CD14-positive monocyte (primary cell): Measurements from ENCODE around the gene SLC4A5. TPM values are rescaled to one million over a fixed set of nuclear protein-coding genes. Genes with fewer than 3 reads are reported as not detected.
"Not testable (repeated sequence)": the region's sequence is repeated elsewhere in the genome, so short reads cannot be mapped to it uniquely, and the experiment has no call there.

ENCODE experiments used
- DNase-seq, 3 donors: peaks; one replicate each; pipeline ENCODE4 v3.0.0-alpha.2; 2011 to 2022
- H2AFZ ChIP-seq: 2 replicates; pipeline ENCODE4 v1.6.0; 2012; ENCODE audit warnings: mild to moderate bottlenecking, low read depth, low read length, inconsistent platforms; ENCODE audit not compliant: insufficient read depth, poor library complexity, severe bottlenecking
- H3K27ac ChIP-seq, 2 donors: 1 replicate in 1 of 2; 2 replicates in 1 of 2; pipeline ENCODE4 v1.5.1; 2012 to 2013; ENCODE audit warnings: low read length in 2 of 2, control low read depth in 1 of 2, inconsistent platforms in 1 of 2, low read depth in 1 of 2, mild to moderate bottlenecking in 1 of 2
- H3K27me3 ChIP-seq, 2 donors: one replicate each; pipeline versions ENCODE4 v1.6.0 to v1.6.1; 2011 to 2013; ENCODE audit warnings: low read length in 2 of 2; ENCODE audit not compliant: control insufficient read depth in 2 of 2, insufficient read depth in 2 of 2
- H3K36me3 ChIP-seq, 2 donors: replicated peaks in 1 of 2; 1 replicate in 1 of 2; 2 replicates in 1 of 2; pipeline versions ENCODE4 v1.5.1 to v1.6.1; 2012 to 2013; ENCODE audit warnings: low read length in 2 of 2, control low read depth in 1 of 2, inconsistent platforms in 1 of 2, mild to moderate bottlenecking in 1 of 2; ENCODE audit not compliant: insufficient read depth in 2 of 2, control insufficient read depth in 1 of 2
- H3K4me1 ChIP-seq, 2 donors: 1 replicate in 1 of 2; 2 replicates in 1 of 2; pipeline versions ENCODE4 v1.5.1 to v1.6.1; 2012 to 2013; ENCODE audit warnings: low read length in 2 of 2, control low read depth in 1 of 2, inconsistent platforms in 1 of 2, mild to moderate bottlenecking in 1 of 2, moderate library complexity in 1 of 2; ENCODE audit not compliant: insufficient read depth in 2 of 2, control insufficient read depth in 1 of 2
- H3K4me2 ChIP-seq: replicated peaks from 2 replicates; pipeline ENCODE3; 2012; ENCODE audit warnings: low read length, moderate library complexity, mild to moderate bottlenecking; ENCODE audit not compliant: poor library complexity, severe bottlenecking; ENCODE audit errors: extremely low read depth
- H3K4me3 ChIP-seq, 3 experiments: fragments of 200-600 bp in 1 of 3; sonication (generic) in 1 of 3; replicated peaks in 1 of 3; 1 replicate in 2 of 3; 2 replicates in 1 of 3; pipeline ENCODE4 v1.5.1; 2011 to 2013; ENCODE audit warnings: low read length in 3 of 3, mild to moderate bottlenecking in 3 of 3, control low read depth in 2 of 3, low read depth in 2 of 3, inconsistent platforms in 1 of 3, moderate library complexity in 1 of 3
- H3K79me2 ChIP-seq: 2 replicates; pipeline ENCODE4 v1.6.0; 2012; ENCODE audit warnings: mild to moderate bottlenecking, control low read depth, inconsistent platforms, low read length, moderate library complexity; ENCODE audit not compliant: insufficient read depth
- H3K9ac ChIP-seq: 2 replicates; pipeline ENCODE4 v1.6.0; 2017; ENCODE audit warnings: low read length, mild to moderate bottlenecking; ENCODE audit not compliant: insufficient read depth, poor library complexity, severe bottlenecking
- H3K9me3 ChIP-seq, 2 donors: replicated peaks in 1 of 2; 1 replicate in 1 of 2; 2 replicates in 1 of 2; pipeline versions ENCODE4 v1.5.1 to v1.6.1; 2012 to 2013; ENCODE audit warnings: low read length in 2 of 2, control low read depth in 1 of 2; ENCODE audit not compliant: control insufficient read depth in 1 of 2, insufficient read depth in 1 of 2
- H4K20me1 ChIP-seq: 2 replicates; pipeline ENCODE4 v1.6.0; 2012; ENCODE audit warnings: mild to moderate bottlenecking, low read length, control low read depth, moderate library complexity; ENCODE audit not compliant: insufficient read depth
- H3K27ac Mint-ChIP-seq, 7 donors: one replicate each; pipeline ENCODE4 v1.8.0; 2020; ENCODE audit warnings: mild to moderate bottlenecking in 7 of 7, mixed read lengths in 7 of 7, moderate library complexity in 6 of 7, inconsistent platforms in 2 of 7
- H3K27me3 Mint-ChIP-seq, 3 donors: one replicate each; pipeline ENCODE4 v1.8.0; 2021 to 2022; ENCODE audit warnings: low read depth in 3 of 3, mild to moderate bottlenecking in 3 of 3, mixed read lengths in 3 of 3, moderate library complexity in 3 of 3, inconsistent platforms in 1 of 3
- H3K36me3 Mint-ChIP-seq, 2 donors: one replicate each; pipeline ENCODE4 v1.8.0; 2020; ENCODE audit warnings: mixed read lengths in 2 of 2, inconsistent platforms in 1 of 2, mild to moderate bottlenecking in 1 of 2
- H3K4me1 Mint-ChIP-seq: one replicate; pipeline ENCODE4 v1.8.0; 2020; ENCODE audit warnings: mild to moderate bottlenecking, mixed read lengths
- H3K4me3 Mint-ChIP-seq, 2 donors: one replicate each; pipeline ENCODE4 v1.8.0; 2020; ENCODE audit warnings: mild to moderate bottlenecking in 2 of 2, mixed read lengths in 2 of 2, moderate library complexity in 1 of 2
- H3K9me3 Mint-ChIP-seq, 7 donors: one replicate each; pipeline ENCODE4 v1.8.0; 2020 to 2022; ENCODE audit warnings: mixed read lengths in 7 of 7, mild to moderate bottlenecking in 6 of 7, moderate library complexity in 6 of 7, inconsistent platforms in 2 of 7
- WGBS: methylation state at CpG from one replicate; pipeline ENCODE4 v1.1.5; 2013; ENCODE audit warnings: missing lambda C conversion rate; ENCODE audit not compliant: insufficient coverage; 5-methylcytosine and 5-hydroxymethylcytosine counted together
- intact Hi-C, 2 donors: fragments of 100-400 bp; cut with micrococcal nuclease; formaldehyde crosslinking; loops; one replicate each; pipeline versions ENCODE4 v1.15.0 to v1.15.1; 2023
- polyA plus RNA-seq, 3 donors: library from polyadenylated mRNA; depleted of rRNA in 1 of 3; unstranded in 2 of 3; stranded (reverse) in 1 of 3; fragments of 300-500 nt in 2 of 3; fragments of >200 nt in 1 of 3; fragmentation: Illumina TruSeq in 2 of 3; gene quantifications; 1 replicate in 2 of 3; 2 replicates in 1 of 3; pipeline ENCODE4 v1.2.3, GENCODE V29; 2012 to 2021
- TF ChIP-seq, protein P1 (sequence below): fragments of 200-600 bp; IDR thresholded peaks from one replicate; pipeline ENCODE4 v1.8.0; 2022; ENCODE audit warnings: antibody characterized with exemption, mild to moderate bottlenecking

SLC4A5 gene
- polyA plus RNA-seq, 3 donors = 0.10 to 1.1 TPM; not detected in 1

- H3K36me3 ChIP-seq = no peaks in the 10 kb centered on the region
- H2AFZ ChIP-seq = no peak overlapping the region
- Mint-ChIP-seq H3K27ac (no peak overlapping the region), H3K4me3 (no peak overlapping the region), H3K9me3 (peaks cover 0 to 2% (median 0%) of the 10 kb centered on the region in 7 donors), H3K27me3 (peaks cover 0 to 8% (median 0%) of the 10 kb centered on the region in 3 donors), H3K36me3 (no peaks in the 10 kb centered on the region), H3K4me1 (peaks cover 44% of the 10 kb centered on the region)
- TF ChIP-seq, protein P1, sequence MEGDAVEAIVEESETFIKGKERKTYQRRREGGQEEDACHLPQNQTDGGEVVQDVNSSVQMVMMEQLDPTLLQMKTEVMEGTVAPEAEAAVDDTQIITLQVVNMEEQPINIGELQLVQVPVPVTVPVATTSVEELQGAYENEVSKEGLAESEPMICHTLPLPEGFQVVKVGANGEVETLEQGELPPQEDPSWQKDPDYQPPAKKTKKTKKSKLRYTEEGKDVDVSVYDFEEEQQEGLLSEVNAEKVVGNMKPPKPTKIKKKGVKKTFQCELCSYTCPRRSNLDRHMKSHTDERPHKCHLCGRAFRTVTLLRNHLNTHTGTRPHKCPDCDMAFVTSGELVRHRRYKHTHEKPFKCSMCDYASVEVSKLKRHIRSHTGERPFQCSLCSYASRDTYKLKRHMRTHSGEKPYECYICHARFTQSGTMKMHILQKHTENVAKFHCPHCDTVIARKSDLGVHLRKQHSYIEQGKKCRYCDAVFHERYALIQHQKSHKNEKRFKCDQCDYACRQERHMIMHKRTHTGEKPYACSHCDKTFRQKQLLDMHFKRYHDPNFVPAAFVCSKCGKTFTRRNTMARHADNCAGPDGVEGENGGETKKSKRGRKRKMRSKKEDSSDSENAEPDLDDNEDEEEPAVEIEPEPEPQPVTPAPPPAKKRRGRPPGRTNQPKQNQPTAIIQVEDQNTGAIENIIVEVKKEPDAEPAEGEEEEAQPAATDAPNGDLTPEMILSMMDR = no peak
- no peaks in the 10 kb centered on the region for H3K9me3 ChIP-seq
- peaks cover 43 to 53% of the 10 kb centered on the region in 2 donors for H3K4me1 ChIP-seq
- no peak overlapping the region for H3K27ac ChIP-seq
- H3K9ac ChIP-seq = no peak overlapping the region
- WGBS = 100% methylated on average over 1 of the region's 3 CpGs
- no peak overlapping the region for H3K4me3 ChIP-seq
- H4K20me1 ChIP-seq = no peaks in the 10 kb centered on the region
- no peaks in the 10 kb centered on the region for H3K27me3 ChIP-seq
- H3K4me2 ChIP-seq = no peak overlapping the region
- intact Hi-C loops = no loop called here
- DNase-seq = no peak
- peaks cover 12% of the 10 kb centered on the region for H3K79me2 ChIP-seq
Measured at GRCh38 chr2:74188696-74189095, 154.5 kb downstream of the SLC4A5 start.

- WGBS = 96% methylated on average over 5 of the region's 6 CpGs
- Histone ChIP-seq H3K4me3 (no peak overlapping the region), H3K4me1 (peaks cover 49 to 59% of the 10 kb centered on the region in 2 donors), H3K27me3 (no peaks in the 10 kb centered on the region), H3K27ac (peak overlapping the region in 1 of 2 donors; percentile 54), H3K9me3 (no peaks in the 10 kb centered on the region), H3K79me2 (peaks cover 12% of the 10 kb centered on the region), H2AFZ (no peak overlapping the region), H3K9ac (no peak overlapping the region), H4K20me1 (no peaks in the 10 kb centered on the region), H3K4me2 (no peak overlapping the region), H3K36me3 (no peaks in the 10 kb centered on the region)
- Mint-ChIP-seq H3K27me3 (peaks cover 0 to 8% (median 0%) of the 10 kb centered on the region in 3 donors), H3K36me3 (no peaks in the 10 kb centered on the region), H3K9me3 (peaks cover 0 to 2% (median 0%) of the 10 kb centered on the region in 7 donors), H3K27ac (peak overlapping the region; percentile 6 to 74 (median 52)), H3K4me1 (peaks cover 47% of the 10 kb centered on the region), H3K4me3 (no peak overlapping the region)
- intact Hi-C loops = no loop called here
- TF ChIP-seq, protein P1 = no peak
- no peak for DNase-seq
Measured at GRCh38 chr2:74188018-74188601, 155.1 kb downstream of the SLC4A5 start.

- H3K27me3 Mint-ChIP-seq, H3K27me3 ChIP-seq, H3K9me3 ChIP-seq, DNase-seq, H3K36me3 Mint-ChIP-seq, H3K36me3 ChIP-seq, H3K9me3 Mint-ChIP-seq, intact Hi-C loops, H4K20me1 ChIP-seq, H3K4me2 ChIP-seq: not testable (repeated sequence)
- peak overlapping the region; percentile 75 for H3K9ac ChIP-seq
- peak overlapping the region; percentile 19 for H2AFZ ChIP-seq
- peaks cover 12% of the 10 kb centered on the region for H3K79me2 ChIP-seq
- H3K27ac ChIP-seq = peak overlapping the region; percentile 92 to 97
- H3K4me3 Mint-ChIP-seq = peak overlapping the region in 1 of 2 donors; percentile 31
- H3K4me1 Mint-ChIP-seq = peaks cover 55% of the 10 kb centered on the region
- H3K27ac Mint-ChIP-seq = peak overlapping the region; percentile 99 to 100 (median 100)
- WGBS = 97% methylated on average over 6 of the region's 15 CpGs
- H3K4me3 ChIP-seq = peak overlapping the region in 1 of 3 experiments; percentile 55
- H3K4me1 ChIP-seq = peaks cover 61 to 72% of the 10 kb centered on the region in 2 donors
Measured at GRCh38 chr2:74186706-74187105, 156.5 kb downstream of the SLC4A5 start.
